SIG-M5 (cell line): ENCODE data around the gene NDOR1.
"Not testable (repeated sequence)": the region's sequence is repeated elsewhere in the genome, so short reads cannot be mapped to it uniquely, and the experiment has no call there.

Experiments
- DNase-seq: peaks from one replicate; lab custom pipeline; 2025; lab: John Stamatoyannopoulos, UW

NDOR1 gene

DNA sequence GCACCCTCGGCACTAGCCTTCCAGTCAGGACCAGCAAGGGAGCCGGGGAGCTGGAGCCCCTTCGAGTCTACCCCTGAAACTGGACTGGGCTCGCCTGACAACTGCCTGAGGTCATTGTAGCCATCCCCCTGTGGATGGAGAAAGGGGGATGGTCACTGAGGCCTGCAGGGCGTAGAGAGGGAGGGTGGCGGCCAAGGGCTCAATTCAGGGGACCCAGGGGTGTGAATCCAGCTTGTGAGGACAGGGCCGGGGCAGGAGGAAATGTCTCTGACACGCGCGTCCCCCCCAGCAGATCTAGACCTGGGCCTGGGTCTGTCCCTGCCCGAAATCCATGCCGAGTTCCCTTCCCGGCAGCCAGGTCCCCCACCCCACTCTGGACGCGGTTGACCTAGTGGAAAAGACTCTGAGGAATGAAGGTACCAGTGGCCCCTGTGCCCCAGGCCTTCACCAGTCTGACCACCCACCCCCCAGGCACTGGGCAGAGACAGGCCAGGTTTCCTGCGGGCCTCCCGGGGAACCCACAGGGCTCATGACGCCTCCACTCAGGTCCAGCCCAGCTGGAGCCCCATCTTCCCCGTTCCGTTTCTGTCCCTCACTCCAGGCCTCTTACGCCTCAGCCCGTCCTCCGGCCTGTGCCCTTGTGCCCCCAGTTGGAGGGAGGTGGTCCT, 26.0 kb downstream of the NDOR1 start:
- DNase-seq: no peak

- DNase-seq: no peak
Measured at GRCh38 chr9:137232101-137232500, 26.6 kb downstream of the NDOR1 start.

DNA sequence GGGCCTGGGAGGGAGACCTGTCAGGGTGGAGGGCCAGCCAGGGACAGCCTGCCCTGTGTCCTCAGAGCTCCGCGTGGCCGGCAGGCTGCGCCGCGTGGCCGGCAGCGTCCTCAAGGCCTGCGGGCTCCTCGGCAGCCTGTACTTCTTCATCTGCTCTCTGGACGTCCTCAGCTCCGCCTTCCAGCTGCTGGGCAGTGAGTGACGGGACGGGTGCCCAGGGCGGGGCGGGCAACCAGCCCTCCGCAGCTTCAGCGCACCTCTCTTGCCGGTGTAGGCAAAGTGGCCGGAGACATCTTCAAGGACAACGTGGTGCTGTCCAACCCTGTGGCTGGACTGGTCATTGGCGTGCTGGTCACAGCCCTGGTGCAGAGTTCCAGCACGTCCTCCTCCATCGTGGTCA, 27.0 kb downstream of the NDOR1 start:
- no peak for DNase-seq

DNA sequence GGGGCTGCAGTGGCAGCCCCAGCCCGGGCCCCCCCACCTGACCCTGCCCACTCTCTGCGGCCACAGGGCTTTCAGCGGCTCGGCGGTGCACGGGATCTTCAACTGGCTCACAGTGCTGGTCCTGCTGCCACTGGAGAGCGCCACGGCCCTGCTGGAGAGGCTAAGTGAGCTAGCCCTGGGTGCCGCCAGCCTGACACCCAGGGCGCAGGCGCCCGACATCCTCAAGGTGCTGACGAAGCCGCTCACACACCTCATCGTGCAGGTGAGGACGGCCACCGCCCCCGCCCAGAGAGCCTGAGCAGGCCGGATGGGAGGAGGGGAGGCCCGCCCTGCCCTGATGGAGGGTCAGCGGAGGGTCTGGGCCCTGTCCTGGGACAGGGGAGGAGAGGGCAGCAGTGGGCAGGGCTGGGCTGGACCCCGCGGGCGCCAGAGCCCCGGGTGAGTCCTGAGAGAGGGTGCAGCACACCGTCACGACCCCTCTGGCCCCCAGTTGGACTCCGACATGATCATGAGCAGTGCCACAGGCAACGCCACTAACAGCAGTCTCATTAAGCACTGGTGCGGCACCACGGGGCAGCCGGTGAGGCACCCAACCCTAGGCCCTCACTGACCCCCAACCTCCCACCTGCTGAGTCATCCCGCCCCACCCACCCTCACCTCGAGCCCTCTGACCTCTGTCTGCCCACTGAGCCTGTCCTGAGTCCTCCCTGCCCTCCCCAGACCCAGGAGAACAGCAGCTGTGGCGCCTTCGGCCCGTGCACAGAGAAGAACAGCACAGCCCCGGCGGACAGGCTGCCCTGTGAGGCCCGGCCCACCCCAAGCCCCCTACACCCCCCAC, 27.9 kb downstream of the NDOR1 start:
- DNase-seq: no peak

GRCh38 chr9:137234055-137234697, 28.7 kb downstream of the NDOR1 start:
- no peak for DNase-seq

GRCh38 chr9:137234758-137235423, 29.4 kb downstream of the NDOR1 start:
- DNase-seq: no peak

GRCh38 chr9:137235424-137236237, 30.1 kb downstream of the NDOR1 start:
- DNase-seq: no peak

DNA sequence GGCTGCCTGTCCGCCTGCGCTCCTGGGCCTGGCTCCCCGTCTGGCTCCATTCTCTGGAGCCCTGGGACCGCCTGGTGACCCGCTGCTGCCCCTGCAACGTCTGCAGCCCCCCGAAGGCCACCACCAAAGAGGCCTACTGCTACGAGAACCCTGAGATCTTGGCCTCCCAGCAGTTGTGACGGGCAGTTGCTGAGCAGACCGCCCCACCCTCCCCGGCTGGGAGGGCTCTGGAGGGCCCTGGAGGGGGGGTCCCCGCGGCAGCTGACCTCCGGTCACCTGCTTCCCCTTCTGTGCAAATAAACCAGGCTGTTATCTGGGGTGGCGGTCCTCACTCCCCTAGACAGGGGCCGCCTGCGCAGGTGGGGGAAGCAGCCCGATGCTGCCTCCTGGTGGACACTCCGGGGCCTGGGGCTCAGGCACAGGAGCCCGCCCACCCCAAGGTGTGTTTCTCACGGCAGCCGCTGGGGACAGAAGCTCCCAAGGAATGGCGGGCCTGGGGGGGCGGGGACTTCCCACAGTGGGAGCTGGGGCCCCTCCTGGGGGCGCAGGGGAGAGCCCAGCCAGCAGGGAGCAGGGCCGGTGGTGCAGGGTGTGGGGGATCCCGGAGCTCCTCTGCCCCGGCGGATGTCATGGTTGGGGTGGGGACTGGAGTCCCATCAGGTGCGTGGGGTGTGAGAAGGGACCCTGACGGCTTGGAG, 30.9 kb downstream of the NDOR1 start:
- no peak for DNase-seq

DNA sequence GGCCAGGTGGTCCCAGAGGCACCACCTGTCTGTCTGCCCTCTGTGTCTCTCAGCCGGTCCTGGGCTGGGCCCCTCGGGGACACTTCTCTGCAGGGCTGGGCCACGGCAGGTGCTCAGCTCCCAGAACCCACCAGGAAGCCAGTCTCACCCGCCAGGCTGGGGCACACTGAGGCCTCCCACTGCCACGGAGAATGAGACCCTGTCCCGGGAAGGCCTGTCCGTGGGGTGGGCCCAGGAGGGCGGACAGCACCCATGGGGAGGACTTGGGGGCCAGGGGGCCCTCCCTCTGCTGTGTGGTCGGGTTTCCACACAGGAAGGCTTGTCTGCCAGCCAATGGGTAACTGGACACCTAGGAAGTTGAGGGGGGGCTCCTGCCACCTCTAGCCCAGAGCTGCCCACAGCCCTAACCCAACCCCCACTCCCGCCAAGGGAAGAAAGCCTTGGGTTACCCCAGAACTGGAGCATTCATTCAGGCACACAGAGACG, 31.5 kb downstream of the NDOR1 start:
- DNase-seq: no peak

DNA sequence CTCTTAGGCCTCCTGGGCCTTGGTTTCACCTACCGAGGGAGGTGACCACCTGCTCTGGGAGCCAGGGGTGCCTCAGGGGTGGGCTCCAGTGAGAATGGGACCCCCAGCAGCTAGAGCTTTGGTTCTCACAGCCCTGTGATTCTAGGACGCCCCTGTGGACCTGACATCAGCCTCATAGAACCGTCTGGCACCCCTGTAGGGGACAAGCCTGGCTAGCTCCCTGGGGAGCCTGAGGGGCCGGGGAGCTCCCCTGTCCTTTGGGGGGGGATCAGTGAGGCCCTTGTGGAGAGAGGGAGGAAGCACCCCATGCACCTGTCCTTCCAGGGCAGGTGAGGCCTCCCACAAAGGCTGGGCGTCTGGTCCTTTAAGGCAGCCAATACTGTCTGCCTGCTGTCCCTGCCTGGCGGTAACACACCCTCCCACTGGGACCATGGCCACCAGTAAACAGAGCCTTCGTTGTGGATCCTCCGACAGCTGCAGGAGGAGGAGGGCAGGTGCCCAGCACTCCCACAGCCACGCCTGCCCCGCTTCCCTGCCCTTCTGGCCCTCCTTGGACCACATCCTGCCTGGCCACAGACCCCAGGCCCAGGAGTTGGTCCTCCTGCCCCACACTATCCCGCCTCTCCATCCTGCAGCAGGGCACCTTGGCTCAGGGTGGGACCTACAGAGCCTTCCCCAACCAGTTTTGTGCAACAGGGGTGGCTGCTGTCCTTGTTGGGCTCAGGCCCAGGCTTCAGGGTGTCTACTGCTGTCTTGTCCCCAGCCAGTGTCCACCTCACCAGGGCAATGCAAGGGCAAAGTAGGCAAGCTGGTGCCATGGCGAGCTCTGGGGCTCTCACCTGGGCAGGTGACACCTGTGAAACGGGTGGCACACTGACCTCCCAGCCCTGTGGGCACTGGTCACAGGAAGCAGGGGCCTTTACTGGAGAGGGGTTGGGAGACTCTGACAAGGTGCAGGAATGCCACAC, 32.5 kb downstream of the NDOR1 start:
- DNase-seq: no peak

GRCh38 chr9:137239541-137240200, 34.2 kb downstream of the NDOR1 start:
- DNase-seq: not testable (repeated sequence)

DNA sequence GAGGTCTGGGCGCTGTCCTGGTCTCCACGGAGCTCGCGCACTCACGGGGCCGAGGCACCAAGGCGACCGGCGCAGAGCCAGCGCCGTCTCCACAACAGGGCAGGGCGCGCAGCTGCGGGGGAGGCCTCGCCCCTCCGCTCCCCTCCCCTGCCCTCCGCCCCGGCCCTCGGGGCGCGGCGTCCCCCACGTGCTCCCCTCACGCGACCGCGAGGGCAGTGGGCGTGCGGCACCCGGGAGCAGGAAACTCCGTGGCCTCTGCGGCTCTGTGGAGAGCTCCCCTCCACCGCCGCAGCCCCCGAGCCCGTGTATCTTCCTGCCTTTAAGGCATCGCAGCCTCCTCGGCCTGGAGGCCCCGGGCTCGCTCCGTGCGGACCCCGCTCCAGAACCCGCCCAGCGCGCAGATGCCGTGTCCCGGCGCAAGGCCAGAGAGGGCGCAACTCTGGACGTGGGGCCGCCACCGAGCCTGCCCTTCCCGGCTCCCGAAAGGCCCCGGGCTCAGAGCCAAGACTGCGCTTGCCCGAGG, 34.9 kb downstream of the NDOR1 start:
- no peak for DNase-seq

DNA sequence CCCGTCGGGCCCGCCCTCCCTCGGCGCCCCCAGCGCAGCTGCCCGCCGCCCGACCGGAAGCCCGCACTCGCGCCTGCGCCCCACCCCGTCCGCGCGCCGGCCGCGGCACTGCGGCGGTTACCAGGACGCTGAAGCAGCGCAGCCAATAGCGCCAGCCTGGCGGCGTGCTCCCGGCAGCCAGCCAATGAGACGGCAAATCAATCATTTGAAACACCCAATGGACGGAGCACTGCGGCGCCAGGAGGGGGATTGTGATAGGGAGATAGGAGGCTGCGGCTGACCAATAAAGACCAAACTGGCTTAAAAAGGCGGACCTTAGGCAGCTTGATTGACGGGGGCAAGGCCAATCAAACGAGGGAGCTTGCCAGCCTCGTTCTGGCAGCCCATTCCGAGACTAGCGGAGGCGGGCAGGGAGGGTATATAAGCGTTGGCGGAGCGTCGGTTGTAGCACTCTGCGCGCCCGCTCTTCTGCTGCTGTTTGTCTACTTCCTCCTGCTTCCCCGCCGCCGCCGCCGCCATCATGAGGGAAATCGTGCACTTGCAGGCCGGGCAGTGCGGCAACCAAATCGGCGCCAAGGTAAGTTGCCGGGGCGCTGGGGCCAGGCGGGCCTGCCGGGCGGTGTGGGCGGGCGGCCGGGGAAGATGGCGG, 35.5 kb downstream of the NDOR1 start, which contains the start of gene TUBB4B:
TUBB4B (plus strand) TSS at position 447 of the 649 bp plus-strand sequence; CDS start at position 521, 74 bp downstream.
- peak; percentile 98 for DNase-seq

DNA sequence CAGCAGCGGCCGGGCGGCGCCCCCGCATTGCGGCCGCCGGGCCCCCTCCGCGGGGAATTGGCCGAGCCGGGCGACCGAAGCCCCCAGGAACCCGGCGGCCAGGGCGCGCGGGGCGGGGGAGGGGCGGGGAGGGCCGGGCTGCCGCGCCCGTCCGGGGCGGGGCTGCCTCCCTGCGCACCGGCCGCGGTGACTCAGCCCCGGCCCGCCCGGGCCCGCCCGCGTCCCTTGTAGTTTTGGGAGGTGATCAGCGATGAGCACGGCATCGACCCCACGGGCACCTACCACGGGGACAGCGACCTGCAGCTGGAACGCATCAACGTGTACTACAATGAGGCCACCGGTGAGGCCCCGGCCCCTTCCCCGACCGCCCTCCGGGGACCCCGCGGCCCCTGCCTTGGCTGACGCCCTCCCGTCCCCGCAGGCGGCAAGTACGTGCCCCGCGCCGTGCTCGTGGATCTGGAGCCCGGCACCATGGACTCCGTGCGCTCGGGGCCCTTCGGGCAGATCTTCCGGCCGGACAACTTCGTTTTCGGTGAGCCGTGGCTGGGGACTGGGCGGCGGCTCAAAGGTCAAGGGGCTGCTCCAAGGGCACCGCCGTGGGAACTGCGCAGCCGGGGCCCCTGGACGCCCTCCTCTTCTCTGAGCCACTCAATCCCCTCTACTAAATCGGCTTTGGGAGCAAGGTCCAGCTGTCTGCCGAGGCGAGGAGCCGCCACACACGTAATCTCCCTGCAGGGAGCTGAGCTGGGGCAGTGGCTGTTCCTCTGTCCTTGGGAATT, 36.2 kb downstream of the NDOR1 start:
- no peak for DNase-seq

DNA sequence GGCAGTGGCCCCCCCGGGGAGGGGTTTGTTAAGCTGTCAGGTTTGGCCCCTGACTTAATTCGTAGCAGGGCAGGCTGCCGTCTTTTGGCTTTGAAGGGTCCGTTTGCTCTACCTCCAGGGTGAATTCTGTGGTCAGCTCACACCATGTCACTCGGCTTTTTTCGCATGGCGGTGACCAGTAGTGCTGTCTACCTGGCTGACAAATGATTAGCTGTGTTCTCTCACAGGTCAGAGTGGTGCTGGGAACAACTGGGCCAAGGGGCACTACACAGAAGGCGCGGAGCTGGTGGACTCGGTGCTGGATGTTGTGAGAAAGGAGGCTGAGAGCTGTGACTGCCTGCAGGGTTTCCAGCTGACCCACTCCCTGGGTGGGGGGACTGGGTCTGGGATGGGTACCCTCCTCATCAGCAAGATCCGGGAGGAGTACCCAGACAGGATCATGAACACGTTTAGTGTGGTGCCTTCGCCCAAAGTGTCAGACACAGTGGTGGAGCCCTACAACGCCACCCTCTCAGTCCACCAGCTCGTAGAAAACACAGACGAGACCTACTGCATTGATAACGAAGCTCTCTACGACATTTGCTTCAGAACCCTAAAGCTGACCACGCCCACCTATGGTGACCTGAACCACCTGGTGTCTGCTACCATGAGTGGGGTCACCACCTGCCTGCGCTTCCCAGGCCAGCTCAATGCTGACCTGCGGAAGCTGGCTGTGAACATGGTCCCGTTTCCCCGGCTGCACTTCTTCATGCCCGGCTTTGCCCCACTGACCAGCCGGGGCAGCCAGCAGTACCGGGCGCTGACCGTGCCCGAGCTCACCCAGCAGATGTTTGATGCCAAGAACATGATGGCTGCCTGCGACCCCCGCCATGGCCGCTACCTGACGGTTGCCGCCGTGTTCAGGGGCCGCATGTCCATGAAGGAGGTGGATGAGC, 37.0 kb downstream of the NDOR1 start:
- no peak for DNase-seq

DNA sequence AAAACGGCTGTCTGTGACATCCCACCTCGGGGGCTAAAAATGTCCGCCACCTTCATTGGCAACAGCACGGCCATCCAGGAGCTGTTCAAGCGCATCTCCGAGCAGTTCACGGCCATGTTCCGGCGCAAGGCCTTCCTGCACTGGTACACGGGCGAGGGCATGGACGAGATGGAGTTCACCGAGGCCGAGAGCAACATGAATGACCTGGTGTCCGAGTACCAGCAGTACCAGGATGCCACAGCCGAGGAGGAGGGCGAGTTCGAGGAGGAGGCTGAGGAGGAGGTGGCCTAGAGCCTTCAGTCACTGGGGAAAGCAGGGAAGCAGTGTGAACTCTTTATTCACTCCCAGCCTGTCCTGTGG, 37.7 kb downstream of the NDOR1 start:
- not testable (repeated sequence) for DNase-seq
